ENCODE data around the gene SPTLC1.

The SPTLC1 gene

GRCh38 chr9:92071634-92072033 is 43.6 kb downstream of the SPTLC1 start:
- no peak for DNase-seq
- Mint-ChIP-seq H3K9me3 (no peaks in the 10 kb centered on the region), H3K27me3 (no peaks in the 10 kb centered on the region), H3K36me3 (ENCODE audit: low read depth) (peaks cover 55% of the 10 kb centered on the region), H3K4me1 (ENCODE audit: low read depth) (no peaks in the 10 kb centered on the region), H3K27ac (peak overlapping the region; percentile 4), H3K4me3 (no peak overlapping the region)

DNA sequence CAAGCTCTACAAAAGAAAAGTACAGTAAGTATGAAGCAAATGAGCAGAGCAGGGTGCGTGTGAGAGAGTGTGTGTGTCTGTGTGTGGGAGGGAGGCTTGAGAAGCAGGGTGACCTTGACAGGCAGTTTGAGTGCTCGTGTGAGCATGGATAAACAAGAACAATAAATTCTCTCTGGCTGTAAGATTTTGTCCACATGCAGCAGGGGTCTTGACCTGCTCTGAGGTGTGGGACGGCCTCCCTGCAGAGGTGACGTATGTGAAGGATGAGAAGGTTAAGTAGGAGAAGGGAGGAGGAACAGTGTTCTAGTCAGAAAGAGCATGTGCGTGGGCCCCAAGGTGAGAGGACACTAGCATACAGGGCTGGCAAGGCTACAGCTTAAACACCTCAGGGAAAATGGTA is 49.0 kb downstream of the SPTLC1 start:
- Mint-ChIP-seq H3K36me3 (ENCODE audit: low read depth) (peaks cover 93% of the 10 kb centered on the region), H3K9me3 (peaks cover 32% of the 10 kb centered on the region), H3K27ac (no peak overlapping the region), H3K4me1 (ENCODE audit: low read depth) (peaks cover 2% of the 10 kb centered on the region), H3K4me3 (no peak overlapping the region), H3K27me3 (no peaks in the 10 kb centered on the region)
- DNase-seq = no peak

- H3K4me3 Mint-ChIP-seq = no peak overlapping the region
- peaks cover 38% of the 10 kb centered on the region for H3K9me3 Mint-ChIP-seq
- H3K27me3 Mint-ChIP-seq = no peaks in the 10 kb centered on the region
- no peak overlapping the region for H3K27ac Mint-ChIP-seq
- DNase-seq = no peak
- H3K4me1 Mint-ChIP-seq (ENCODE audit: low read depth) = peaks cover 5% of the 10 kb centered on the region
- H3K36me3 Mint-ChIP-seq (ENCODE audit: low read depth) = peaks cover 96% of the 10 kb centered on the region
Measured at GRCh38 chr9:92064711-92065110, 50.5 kb downstream of the SPTLC1 start.

DNA sequence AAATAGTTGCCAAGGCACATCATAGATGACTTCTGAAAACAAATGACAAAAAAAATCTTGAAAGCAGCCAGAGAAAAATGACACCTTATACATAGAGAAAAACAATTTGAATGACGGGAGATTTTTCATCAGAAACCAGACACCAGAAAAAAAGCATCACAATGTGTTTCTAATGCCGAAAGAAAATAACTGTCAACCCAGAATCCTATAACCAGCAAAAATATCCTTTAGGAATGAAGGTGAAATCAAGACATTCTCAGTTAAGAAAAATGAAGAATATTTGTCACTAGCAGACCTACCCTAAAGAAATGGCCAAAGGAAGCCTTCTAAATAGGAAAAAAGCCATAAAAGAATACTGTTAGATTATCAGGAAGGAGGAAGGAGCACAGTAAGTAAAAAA is 54.0 kb downstream of the SPTLC1 start:
- Mint-ChIP-seq H3K27ac (no peak overlapping the region), H3K27me3 (no peaks in the 10 kb centered on the region), H3K4me3 (no peak overlapping the region), H3K9me3 (peaks cover 38% of the 10 kb centered on the region), H3K36me3 (ENCODE audit: low read depth) (peaks cover 97% of the 10 kb centered on the region), H3K4me1 (ENCODE audit: low read depth) (peaks cover 12% of the 10 kb centered on the region)
- DNase-seq = no peak

- H3K9me3 Mint-ChIP-seq = peaks cover 30% of the 10 kb centered on the region
- H3K27me3 Mint-ChIP-seq = no peaks in the 10 kb centered on the region
- no peak overlapping the region for H3K27ac Mint-ChIP-seq
- peaks cover 97% of the 10 kb centered on the region for H3K36me3 Mint-ChIP-seq (ENCODE audit: low read depth)
- no peak overlapping the region for H3K4me3 Mint-ChIP-seq
- DNase-seq = no peak
- peaks cover 12% of the 10 kb centered on the region for H3K4me1 Mint-ChIP-seq (ENCODE audit: low read depth)
Measured at GRCh38 chr9:92059661-92060060, 55.6 kb downstream of the SPTLC1 start.

DNA sequence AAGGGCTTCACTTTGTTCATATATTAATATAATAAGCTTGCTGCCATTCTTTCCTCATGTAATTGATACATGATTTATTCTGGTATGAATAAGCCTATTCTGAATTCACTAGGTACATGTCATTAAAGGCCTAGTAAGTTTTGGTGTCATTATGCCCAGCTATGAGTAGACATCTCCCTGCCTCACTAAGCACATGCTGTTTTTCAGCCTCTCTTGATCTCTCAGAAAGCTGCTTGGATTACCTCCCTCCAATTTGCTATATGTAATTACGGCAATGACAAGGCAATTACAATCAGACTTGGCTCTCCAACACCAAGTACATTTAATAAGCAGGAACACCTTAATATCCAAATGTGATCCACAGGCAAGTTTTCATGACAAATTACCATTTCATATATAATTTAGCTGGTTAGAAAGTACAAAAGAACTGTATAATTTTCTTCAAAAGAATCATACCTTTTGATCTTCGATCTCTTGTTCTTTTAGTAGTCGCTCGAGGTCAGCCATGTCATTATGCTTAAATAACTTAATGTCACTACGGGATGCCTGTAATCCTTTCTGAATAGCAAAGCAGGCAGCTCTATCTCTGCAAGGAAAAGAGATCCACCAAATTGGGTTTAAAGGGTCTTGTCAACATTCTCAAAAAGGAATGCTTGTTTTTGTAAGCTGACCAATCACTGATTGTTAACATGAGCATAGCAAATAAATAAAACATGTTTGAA is 56.3 kb downstream of the SPTLC1 start:
- H3K4me3 Mint-ChIP-seq = no peak overlapping the region
- H3K36me3 Mint-ChIP-seq (ENCODE audit: low read depth) = peaks cover 97% of the 10 kb centered on the region
- peaks cover 29% of the 10 kb centered on the region for H3K9me3 Mint-ChIP-seq
- no peaks in the 10 kb centered on the region for H3K27me3 Mint-ChIP-seq
- peaks cover 12% of the 10 kb centered on the region for H3K4me1 Mint-ChIP-seq (ENCODE audit: low read depth)
- no peak for DNase-seq
- H3K27ac Mint-ChIP-seq = no peak overlapping the region

- peaks cover 13% of the 10 kb centered on the region for H3K4me1 Mint-ChIP-seq (ENCODE audit: low read depth)
- H3K36me3 Mint-ChIP-seq (ENCODE audit: low read depth) = peaks cover 97% of the 10 kb centered on the region
- DNase-seq = no peak
- H3K27ac Mint-ChIP-seq = peak overlapping the region; percentile 44
- H3K27me3 Mint-ChIP-seq = no peaks in the 10 kb centered on the region
- H3K4me3 Mint-ChIP-seq = no peak overlapping the region
- H3K9me3 Mint-ChIP-seq = peaks cover 22% of the 10 kb centered on the region
Measured at GRCh38 chr9:92058026-92058425, 57.2 kb downstream of the SPTLC1 start.

- H3K4me3 Mint-ChIP-seq = no peak overlapping the region
- peaks cover 95% of the 10 kb centered on the region for H3K36me3 Mint-ChIP-seq (ENCODE audit: low read depth)
- H3K4me1 Mint-ChIP-seq (ENCODE audit: low read depth) = peaks cover 12% of the 10 kb centered on the region
- H3K9me3 Mint-ChIP-seq = peaks cover 14% of the 10 kb centered on the region
- peak overlapping the region; percentile 22 for H3K27ac Mint-ChIP-seq
- H3K27me3 Mint-ChIP-seq = no peaks in the 10 kb centered on the region
- DNase-seq = no peak
Measured at GRCh38 chr9:92057226-92057625, 58.0 kb downstream of the SPTLC1 start.

- Mint-ChIP-seq H3K27ac (no peak overlapping the region), H3K4me3 (no peak overlapping the region), H3K9me3 (peaks cover 4% of the 10 kb centered on the region), H3K27me3 (no peaks in the 10 kb centered on the region), H3K36me3 (ENCODE audit: low read depth) (peaks cover 95% of the 10 kb centered on the region), H3K4me1 (ENCODE audit: low read depth) (peaks cover 12% of the 10 kb centered on the region)
- no peak for DNase-seq
Measured at GRCh38 chr9:92055624-92056023, 59.6 kb downstream of the SPTLC1 start.

DNA sequence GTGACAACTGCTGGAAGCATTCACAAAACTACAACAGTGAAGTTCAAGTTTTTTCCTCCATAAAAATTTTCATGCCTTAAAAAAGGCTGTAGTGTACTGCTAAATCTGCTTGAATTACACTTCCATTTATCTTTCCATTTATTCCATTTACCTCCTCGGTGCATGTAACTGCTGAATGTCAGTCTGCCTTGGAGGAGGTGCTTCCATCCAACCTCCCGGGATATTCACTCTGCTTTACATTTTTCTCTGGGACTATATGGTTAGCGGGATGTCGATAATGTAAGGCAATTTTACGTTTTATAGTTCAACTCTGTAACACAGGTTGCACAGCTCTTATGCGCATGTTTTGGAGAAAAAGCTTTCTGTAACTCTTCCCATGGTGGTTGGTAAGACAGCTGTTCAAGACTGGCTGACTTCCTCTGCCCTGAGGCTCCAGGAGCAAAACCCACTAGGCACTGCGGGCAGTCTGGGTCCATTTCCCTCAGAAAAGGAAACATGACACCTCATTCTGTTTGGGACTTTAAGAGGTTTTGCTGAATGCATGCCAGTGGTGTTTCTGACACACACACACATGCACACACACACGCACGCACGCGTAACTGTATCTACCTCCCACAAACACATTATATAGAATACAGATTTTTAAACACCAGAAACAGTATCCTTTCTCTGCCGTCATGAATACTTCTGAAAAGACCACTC is 66.1 kb downstream of the SPTLC1 start:
- Mint-ChIP-seq H3K36me3 (ENCODE audit: low read depth) (peaks cover 94% of the 10 kb centered on the region), H3K4me1 (ENCODE audit: low read depth) (peaks cover 2% of the 10 kb centered on the region), H3K27me3 (no peaks in the 10 kb centered on the region), H3K9me3 (peaks cover 8% of the 10 kb centered on the region), H3K4me3 (no peak overlapping the region), H3K27ac (no peak overlapping the region)
- no peak for DNase-seq

GRCh38 chr9:92047500-92047899 is 67.7 kb downstream of the SPTLC1 start:
- H3K36me3 Mint-ChIP-seq (ENCODE audit: low read depth) = peaks cover 94% of the 10 kb centered on the region
- H3K27ac Mint-ChIP-seq = no peak overlapping the region
- H3K27me3 Mint-ChIP-seq = no peaks in the 10 kb centered on the region
- no peaks in the 10 kb centered on the region for H3K4me1 Mint-ChIP-seq (ENCODE audit: low read depth)
- peaks cover 23% of the 10 kb centered on the region for H3K9me3 Mint-ChIP-seq
- H3K4me3 Mint-ChIP-seq = no peak overlapping the region
- no peak for DNase-seq

DNA sequence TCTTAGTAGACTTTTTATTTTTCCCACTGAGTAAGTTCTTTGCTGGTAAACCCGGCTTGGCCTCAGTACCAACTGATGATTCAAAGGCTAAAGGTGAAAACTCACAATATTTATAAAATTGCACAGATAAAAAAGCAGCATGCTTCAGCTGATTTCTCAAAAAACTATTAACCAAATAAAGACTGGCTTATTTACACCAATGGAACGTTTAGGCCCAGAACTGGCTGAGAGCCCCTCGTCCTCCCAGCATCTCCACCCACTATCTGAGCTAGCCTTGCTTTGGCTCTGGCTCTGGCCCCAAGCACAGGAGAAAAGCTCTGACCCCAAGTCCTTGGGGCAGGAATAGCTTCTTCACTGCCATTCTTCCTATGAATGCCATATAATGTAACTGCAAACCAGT is 68.5 kb downstream of the SPTLC1 start:
- Mint-ChIP-seq H3K36me3 (ENCODE audit: low read depth) (peaks cover 96% of the 10 kb centered on the region), H3K4me3 (no peak overlapping the region), H3K9me3 (peaks cover 29% of the 10 kb centered on the region), H3K4me1 (ENCODE audit: low read depth) (no peaks in the 10 kb centered on the region), H3K27me3 (no peaks in the 10 kb centered on the region), H3K27ac (no peak overlapping the region)
- DNase-seq = no peak

DNA sequence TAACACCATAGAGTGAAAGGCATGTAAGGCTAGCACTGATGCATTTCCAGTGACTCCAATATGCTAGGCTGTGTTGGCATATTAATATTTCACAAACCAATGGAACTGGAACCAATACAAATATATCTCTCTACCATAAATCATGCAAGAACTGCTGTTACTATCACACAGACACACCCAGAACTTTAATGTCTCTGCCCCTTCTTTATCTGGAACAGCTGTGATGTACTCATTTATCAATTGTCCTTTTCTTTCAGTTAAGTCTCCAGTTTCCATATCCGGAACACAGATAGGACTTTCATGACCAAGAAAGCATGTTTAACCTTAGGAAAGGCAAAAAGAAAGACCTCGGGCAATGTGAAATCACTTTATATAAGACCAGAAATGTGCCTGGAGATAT is 70.3 kb downstream of the SPTLC1 start:
- no peak for DNase-seq
- Mint-ChIP-seq H3K4me3 (no peak overlapping the region), H3K9me3 (peaks cover 29% of the 10 kb centered on the region), H3K27me3 (no peaks in the 10 kb centered on the region), H3K27ac (no peak overlapping the region), H3K36me3 (ENCODE audit: low read depth) (peaks cover 86% of the 10 kb centered on the region), H3K4me1 (ENCODE audit: low read depth) (no peaks in the 10 kb centered on the region)

DNA sequence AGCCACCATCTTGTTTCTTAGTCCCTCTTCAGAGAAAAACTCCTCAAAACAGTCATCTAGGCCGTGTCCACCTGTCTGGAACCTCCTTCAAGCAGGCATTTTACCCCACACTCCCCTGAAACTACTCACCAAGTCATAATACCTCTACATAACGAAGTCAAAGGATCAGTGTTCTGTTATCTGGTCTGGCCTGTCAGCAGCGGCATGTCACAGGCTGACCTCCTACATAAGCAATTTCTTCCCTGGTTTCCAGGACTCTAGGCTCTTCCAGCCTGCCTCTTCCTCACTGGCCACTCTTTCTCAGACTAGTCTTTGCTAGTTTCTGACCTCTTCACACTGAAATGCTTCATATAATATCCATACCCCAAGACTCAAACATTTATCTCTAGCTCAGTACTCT is 72.2 kb downstream of the SPTLC1 start:
- H3K4me1 Mint-ChIP-seq (ENCODE audit: low read depth) = no peaks in the 10 kb centered on the region
- H3K27ac Mint-ChIP-seq = no peak overlapping the region
- DNase-seq = no peak
- H3K9me3 Mint-ChIP-seq = peaks cover 29% of the 10 kb centered on the region
- no peak overlapping the region for H3K4me3 Mint-ChIP-seq
- H3K36me3 Mint-ChIP-seq (ENCODE audit: low read depth) = peaks cover 84% of the 10 kb centered on the region
- no peaks in the 10 kb centered on the region for H3K27me3 Mint-ChIP-seq

- DNase-seq = no peak
- H3K36me3 Mint-ChIP-seq (ENCODE audit: low read depth) = peaks cover 84% of the 10 kb centered on the region
- H3K4me3 Mint-ChIP-seq = no peak overlapping the region
- H3K9me3 Mint-ChIP-seq = peaks cover 29% of the 10 kb centered on the region
- no peak overlapping the region for H3K27ac Mint-ChIP-seq
- no peaks in the 10 kb centered on the region for H3K27me3 Mint-ChIP-seq
- no peaks in the 10 kb centered on the region for H3K4me1 Mint-ChIP-seq (ENCODE audit: low read depth)
Measured at GRCh38 chr9:92042260-92042659, 73.0 kb downstream of the SPTLC1 start.

Data from activated T-cell treated with anti-CD3 and anti-CD28 coated beads, Interleukin-2, amount 50 U/mL, for 24 hours (primary cell).